Adrenal gland (tissue), 5 donors: ENCODE data around the gene PRICKLE2.

Experiments used
- CTCF ChIP-seq, 6 experiments: fragments of 450-650 bp in 4 of 6; fragments of 200-600 bp in 2 of 6; sonication (generic) in 1 of 6; IDR thresholded peaks; 1 replicate in 5 of 6; 2 replicates in 1 of 6; pipeline versions ENCODE4 v1.5.1 to v1.8.0; 2016 to 2021; ENCODE audit warnings: antibody characterized with exemption in 6 of 6, mild to moderate bottlenecking in 2 of 6, moderate library complexity in 1 of 6
- POLR2A ChIP-seq, 2 donors: fragments of 450-650 bp; IDR thresholded peaks; one replicate each; pipeline ENCODE4 v1.6.1; 2017; ENCODE audit warnings: antibody characterized with exemption in 2 of 2, mild to moderate bottlenecking in 2 of 2, moderate library complexity in 1 of 2
- donor health status: DM: no; HTN: no; CAD: no.

- TF ChIP-seq CTCF (IDR thresholded peaks at IDR 0.05): no peak
- TF ChIP-seq POLR2A (IDR thresholded peaks at IDR 0.05): no peak
Observed at GRCh38 chr3:64070704-64071103, 154.6 kb downstream of the PRICKLE2 start.
